Epidermal melanocyte (primary cell): ENCODE measurements around the gene PCDHGA12.
A peak's percentile ranks its signal among the peaks of the same experiment; 100 is the strongest.
"Not testable (repeated sequence)": the region's sequence is repeated elsewhere in the genome, so short reads cannot be mapped to it uniquely, and the experiment has no call there.

Experiments used
- DNase-seq: peaks from one replicate; pipeline ENCODE4 v3.0.0; 2011; ENCODE audit warnings: low spot score; ENCODE audit not compliant: insufficient read length

The PCDHGA12 gene

GRCh38 chr5:141407790-141408505 lies 22.4 kb upstream of the PCDHGA12 start, which contains the start of gene PCDHGB6:
TSS of gene PCDHGB6 (plus strand) at chr5:141408021. CDS start at chr5:141408203, 182 bp downstream.
- DNase-seq = not testable (repeated sequence)

GRCh38 chr5:141409598-141410306 lies 20.6 kb upstream of the PCDHGA12 start:
- DNase-seq = no peak

- no peak for DNase-seq
Observed at GRCh38 chr5:141411575-141411974, 18.7 kb upstream of the PCDHGA12 start.

- peak; percentile 46 for DNase-seq
Observed at GRCh38 chr5:141412854-141413539, 17.3 kb upstream of the PCDHGA12 start, which contains the start of gene PCDHGA10. TSS of gene PCDHGA10 (plus strand) at chr5:141412987. CDS start at chr5:141413176, 189 bp downstream.

GRCh38 chr5:141413540-141414069 lies 16.7 kb upstream of the PCDHGA12 start:
- DNase-seq = no peak

- not testable (repeated sequence) for DNase-seq
Observed at GRCh38 chr5:141414548-141415274, 15.6 kb upstream of the PCDHGA12 start.

GRCh38 chr5:141415275-141415618 lies 15.1 kb upstream of the PCDHGA12 start:
- DNase-seq = not testable (repeated sequence)

- not testable (repeated sequence) for DNase-seq
Observed at GRCh38 chr5:141417494-141418172, 12.7 kb upstream of the PCDHGA12 start, which contains the start of gene PCDHGB7. TSS of gene PCDHGB7 (plus strand) at chr5:141417677. CDS start at chr5:141417860, 183 bp downstream.

GRCh38 chr5:141419074-141419880 lies 11.0 kb upstream of the PCDHGA12 start:
- DNase-seq = no peak

GRCh38 chr5:141420855-141421488 lies 9.3 kb upstream of the PCDHGA12 start, which contains the start of gene PCDHGA11:
TSS of gene PCDHGA11 (plus strand) at chr5:141421051. CDS start at chr5:141421228, 177 bp downstream.
- DNase-seq = no peak

GRCh38 chr5:141421489-141421855 lies 8.8 kb upstream of the PCDHGA12 start:
- DNase-seq = no peak

- no peak for DNase-seq
Observed at GRCh38 chr5:141422742-141423291, 7.5 kb upstream of the PCDHGA12 start.

- no peak for DNase-seq
Observed at GRCh38 chr5:141427783-141428426, 2.4 kb upstream of the PCDHGA12 start.

- DNase-seq = no peak
Observed at GRCh38 chr5:141431286-141431685, 979 bp downstream of the PCDHGA12 start.

- not testable (repeated sequence) for DNase-seq
Observed at GRCh38 chr5:141432308-141432707, 2.0 kb downstream of the PCDHGA12 start.

GRCh38 chr5:141432726-141433125 lies 2.4 kb downstream of the PCDHGA12 start:
- not testable (repeated sequence) for DNase-seq

- DNase-seq = no peak
Observed at GRCh38 chr5:141434006-141434405, 3.7 kb downstream of the PCDHGA12 start.

GRCh38 chr5:141437221-141437620 lies 6.9 kb downstream of the PCDHGA12 start:
- DNase-seq = no peak
